Measurements from ENCODE around the gene NEK11.

NEK11 gene

GRCh38 chr3:131232711-131233267 is 206.1 kb downstream of the NEK11 start:
- no peak for TF ChIP-seq CTCF (conservative IDR thresholded peaks at IDR 0.05; ENCODE audit: low read depth, low read length)
- no peak overlapping the region for H3K4me3 ChIP-seq (ENCODE audit: low read depth, low read length)
- DNase-seq (ENCODE audit: low read depth), result no peak

GRCh38 chr3:131233900-131234668 is 207.4 kb downstream of the NEK11 start:
- no peak for DNase-seq (ENCODE audit: low read depth)
- no peak for TF ChIP-seq CTCF (conservative IDR thresholded peaks at IDR 0.05; ENCODE audit: low read depth, low read length)
- H3K4me3 ChIP-seq (ENCODE audit: low read depth, low read length), result no peak overlapping the region

- DNase-seq (ENCODE audit: low read depth), result no peak
- no peak overlapping the region for H3K4me3 ChIP-seq (ENCODE audit: low read depth, low read length)
- no peak for TF ChIP-seq CTCF (conservative IDR thresholded peaks at IDR 0.05; ENCODE audit: low read depth, low read length)
These were observed 209.7 kb downstream of the NEK11 start for GRCh38 chr3:131236421-131236820.

- TF ChIP-seq CTCF (conservative IDR thresholded peaks at IDR 0.05; ENCODE audit: low read depth, low read length), result no peak
- H3K4me3 ChIP-seq (ENCODE audit: low read depth, low read length), result no peak overlapping the region
- no peak for DNase-seq (ENCODE audit: low read depth)
These were observed 211.8 kb downstream of the NEK11 start for GRCh38 chr3:131238496-131238895.

GRCh38 chr3:131239267-131239666 is 212.6 kb downstream of the NEK11 start:
- TF ChIP-seq CTCF (conservative IDR thresholded peaks at IDR 0.05; ENCODE audit: low read depth, low read length), result no peak
- H3K4me3 ChIP-seq (ENCODE audit: low read depth, low read length), result no peak overlapping the region
- DNase-seq (ENCODE audit: low read depth), result no peak

GRCh38 chr3:131242201-131242600 is 215.5 kb downstream of the NEK11 start:
- DNase-seq (ENCODE audit: low read depth), result peak; percentile 21
- peak; percentile 29 for TF ChIP-seq CTCF (conservative IDR thresholded peaks at IDR 0.05; ENCODE audit: low read depth, low read length)
- no peak overlapping the region for H3K4me3 ChIP-seq (ENCODE audit: low read depth, low read length)

DNA sequence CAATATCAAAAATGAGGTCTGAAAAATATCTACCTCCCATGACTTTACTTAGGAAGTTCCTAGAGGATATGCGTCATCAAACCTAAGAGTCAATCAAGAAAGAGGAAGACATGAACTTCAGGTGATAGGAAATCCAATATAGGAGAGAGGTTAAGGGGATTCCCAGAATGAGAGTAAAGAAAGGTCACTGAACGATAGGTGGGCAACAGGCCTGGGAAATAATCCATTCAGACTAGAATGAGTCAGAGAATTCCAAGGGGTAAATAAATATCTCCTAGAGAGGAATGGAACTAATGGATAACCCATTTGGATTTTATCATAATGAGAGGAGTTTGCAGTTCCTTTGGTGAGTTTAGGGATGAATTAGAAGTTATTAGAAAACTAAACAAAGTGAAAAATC is 223.8 kb downstream of the NEK11 start:
- H3K4me3 ChIP-seq (ENCODE audit: low read depth, low read length), result no peak overlapping the region
- no peak for DNase-seq (ENCODE audit: low read depth)
- no peak for TF ChIP-seq CTCF (conservative IDR thresholded peaks at IDR 0.05; ENCODE audit: low read depth, low read length)

All from choroid plexus epithelial cell (primary cell).